ENCODE measurements around the gene HIVEP2.

The HIVEP2 gene

DNA sequence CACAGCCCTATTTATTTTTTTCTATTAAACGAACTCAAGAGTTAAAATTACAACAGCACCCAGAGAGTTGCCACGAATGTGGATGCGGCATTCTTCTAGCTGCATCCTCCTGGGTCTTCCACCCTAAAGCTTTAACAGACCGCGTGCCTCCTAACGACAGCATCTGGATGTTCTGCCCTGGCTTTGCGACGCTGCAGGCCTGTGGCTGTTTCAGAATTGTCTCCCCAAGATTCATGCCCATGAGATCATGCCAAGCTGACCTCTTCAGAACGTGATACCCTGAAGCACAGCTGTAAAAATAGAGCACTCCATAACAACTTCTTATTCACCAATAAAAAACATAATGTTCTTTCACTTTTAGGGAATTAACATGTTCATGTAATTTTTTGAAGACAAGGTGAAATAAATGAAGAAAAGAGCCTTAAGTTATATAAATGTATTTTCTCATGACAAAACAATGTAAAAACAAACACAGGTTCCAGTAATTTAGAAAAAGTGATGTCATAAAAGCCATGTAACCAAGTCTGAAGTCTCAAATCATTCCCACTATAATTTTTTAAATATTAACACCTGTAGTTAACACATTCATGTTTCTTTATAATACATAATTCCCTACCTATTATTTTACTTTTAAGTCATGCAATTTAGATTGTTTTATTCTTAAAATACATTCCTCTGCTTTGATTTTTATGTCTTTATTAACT, 26.5 kb downstream of the HIVEP2 start:
- DNase-seq: no peak

DNA sequence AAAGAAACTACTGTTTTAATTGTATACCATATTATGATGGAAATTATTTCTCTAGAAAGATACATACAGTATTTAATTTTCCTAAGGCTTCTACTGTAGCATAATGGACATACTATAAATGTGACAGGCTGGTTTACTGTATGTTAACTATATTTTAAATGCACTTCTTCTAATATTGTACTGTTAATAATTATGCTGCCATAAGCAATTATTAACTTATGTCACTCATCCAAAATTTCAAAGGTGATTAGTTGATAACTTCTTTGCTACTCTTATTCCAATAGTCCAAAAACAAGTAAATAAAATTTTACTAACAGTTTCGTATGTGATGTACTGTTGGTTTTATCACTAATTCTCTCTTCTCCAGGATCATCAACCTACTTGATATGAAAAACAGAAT, 28.1 kb downstream of the HIVEP2 start:
- DNase-seq: no peak

DNA sequence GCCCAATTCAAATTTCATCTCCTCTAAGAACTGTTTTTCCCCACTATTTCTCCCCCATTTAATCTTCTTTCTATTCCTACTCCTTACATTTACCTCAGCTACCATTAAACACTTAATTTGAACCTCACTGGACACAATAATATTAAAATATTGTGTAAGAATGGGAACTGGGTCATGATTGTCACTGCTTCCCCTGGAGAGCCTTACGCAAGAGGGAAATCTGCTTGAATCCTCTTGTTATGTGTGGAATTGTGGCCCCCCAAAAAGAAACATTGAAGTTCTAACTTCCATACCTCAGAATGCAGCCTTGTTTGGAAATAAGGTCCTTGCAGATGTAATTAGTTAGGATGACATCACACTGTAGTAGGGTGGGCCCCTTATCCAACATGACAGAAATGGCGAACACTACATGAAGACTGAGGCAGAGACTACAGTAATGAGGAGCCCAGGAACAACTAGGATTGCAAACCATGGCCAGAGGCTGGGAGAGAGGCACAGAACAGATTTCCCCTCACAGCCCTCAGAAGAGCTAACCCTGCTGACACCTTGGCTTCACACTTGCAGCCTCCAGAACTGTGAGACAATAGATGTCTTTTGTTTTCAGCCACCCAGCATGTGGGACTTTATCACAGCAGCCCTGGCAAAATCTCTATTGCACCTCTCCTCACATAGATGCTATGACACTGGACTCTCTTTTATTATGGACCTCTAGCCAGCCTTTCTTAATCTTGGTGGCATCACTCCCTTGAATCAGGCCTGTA, 29.9 kb downstream of the HIVEP2 start:
- no peak for DNase-seq

DNA sequence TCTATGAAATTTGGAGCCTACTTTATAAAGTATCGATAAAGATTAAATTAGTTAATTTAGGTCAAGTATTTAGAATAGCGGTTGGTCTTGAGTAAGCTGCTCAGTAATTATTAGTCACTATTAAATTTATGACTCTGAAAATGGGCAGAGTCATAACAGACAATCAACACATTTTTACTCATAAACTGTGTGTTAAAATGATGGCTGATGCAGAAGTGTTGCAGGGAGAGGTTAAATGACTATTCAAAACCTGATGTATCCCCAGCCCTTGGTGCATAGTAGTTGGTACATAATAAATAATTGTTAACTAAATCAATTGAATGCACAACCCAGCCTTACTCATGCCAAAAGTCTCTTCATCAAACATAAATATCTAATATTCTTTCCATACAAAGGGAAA, 30.6 kb downstream of the HIVEP2 start:
- DNase-seq: no peak

DNA sequence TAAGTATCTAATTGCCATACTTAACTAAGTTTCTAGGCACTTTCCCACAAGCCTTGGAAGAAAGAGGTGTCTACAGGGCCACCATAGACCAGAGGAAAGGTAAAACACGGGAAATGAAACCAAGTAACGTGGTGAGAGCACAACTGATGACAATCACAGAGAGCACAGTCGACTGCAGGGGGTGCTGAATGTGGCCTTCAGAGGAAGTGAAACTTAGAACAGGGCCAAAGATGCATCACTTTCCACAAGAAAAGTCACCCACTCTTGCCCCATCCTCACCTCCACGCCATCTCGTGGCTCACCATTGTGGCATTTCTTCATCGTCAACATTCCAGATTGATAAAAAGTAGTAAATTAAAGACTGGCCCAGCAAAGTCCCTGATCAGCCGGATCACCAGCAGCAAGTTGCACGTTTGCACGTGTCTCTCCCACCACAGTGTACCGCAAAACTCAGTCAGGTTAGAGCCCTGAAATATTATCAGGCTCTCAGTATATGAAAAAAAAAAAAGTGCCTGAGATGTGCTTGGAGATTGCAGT, 31.4 kb downstream of the HIVEP2 start:
- no peak for DNase-seq

DNA sequence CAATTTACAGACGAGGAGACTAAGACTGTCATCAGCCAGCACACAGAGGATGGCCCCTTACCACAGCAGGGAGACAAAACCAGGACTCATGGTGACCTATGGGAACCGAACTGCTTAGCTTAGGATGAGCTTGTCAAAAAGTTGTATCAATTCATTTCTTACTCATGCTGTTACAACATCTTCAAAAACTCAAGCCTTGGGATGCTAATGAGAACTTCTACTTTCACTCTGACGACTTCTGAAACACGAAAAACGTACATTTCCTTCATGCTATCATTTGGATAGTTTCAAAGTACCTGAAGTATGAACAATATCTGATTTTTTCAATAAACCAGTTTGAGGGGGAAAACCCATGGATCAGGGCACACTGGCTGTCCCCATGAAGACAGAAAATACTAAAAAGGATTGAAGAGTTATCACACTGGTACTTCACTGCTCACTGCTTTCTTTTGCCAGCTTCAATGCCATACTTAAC, 31.9 kb downstream of the HIVEP2 start:
- no peak for DNase-seq

DNA sequence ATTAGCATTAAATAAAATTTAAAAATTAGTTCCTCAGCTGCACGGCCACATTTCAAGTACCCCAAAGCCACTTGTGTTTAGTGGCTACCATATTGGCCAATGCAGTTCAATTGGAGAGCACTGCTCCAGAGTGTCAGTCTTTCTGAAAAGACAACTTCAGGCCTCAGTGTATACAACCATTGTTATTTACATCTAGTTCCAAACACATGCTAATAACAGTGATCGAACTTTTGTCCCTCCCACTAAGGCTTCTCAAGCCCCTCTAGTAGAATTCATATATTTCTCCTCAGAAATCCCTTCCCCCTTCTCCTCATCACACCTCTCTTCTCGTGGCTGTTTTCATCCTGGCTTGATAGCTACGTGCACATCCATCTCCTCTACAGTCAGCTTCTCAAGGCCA, 32.9 kb downstream of the HIVEP2 start:
- no peak for DNase-seq

DNA sequence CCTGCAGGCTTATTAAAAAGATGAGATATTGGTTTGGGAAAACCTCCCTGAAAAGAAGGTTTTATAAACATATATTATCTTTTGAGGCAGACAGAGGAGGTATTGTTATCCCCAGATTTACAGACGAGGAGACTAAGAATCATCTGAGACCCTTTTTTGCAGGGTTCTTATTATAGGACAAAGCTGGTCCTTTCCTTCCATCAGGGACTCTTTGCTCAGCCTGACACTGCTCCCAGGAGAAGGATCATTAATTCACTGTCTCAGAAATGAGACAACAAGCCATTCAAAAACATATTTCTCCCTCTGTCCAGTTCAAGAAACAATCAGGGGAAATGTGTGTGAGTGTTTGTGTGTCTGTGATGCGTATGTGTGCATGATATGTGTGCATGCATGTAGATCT, 33.5 kb downstream of the HIVEP2 start:
- DNase-seq: no peak

DNA sequence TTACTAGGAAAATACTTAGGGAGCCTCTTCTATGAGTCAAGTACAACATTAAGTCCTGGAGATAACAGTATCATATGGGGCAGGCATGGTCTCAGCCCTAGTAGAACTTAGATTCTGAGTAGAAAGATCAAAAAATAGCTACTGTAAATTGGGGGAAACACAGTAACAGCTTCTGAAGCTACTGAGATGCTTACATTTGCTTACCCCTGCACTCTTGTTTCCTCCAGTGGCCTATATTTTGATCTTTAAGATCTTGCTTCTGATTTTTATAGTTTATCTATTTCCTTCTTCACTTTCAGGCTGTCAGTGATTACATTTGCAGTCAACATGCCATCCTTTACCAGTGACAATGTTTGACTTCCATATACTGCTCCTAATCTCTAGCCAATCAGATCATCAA, 35.3 kb downstream of the HIVEP2 start:
- no peak for DNase-seq

DNA sequence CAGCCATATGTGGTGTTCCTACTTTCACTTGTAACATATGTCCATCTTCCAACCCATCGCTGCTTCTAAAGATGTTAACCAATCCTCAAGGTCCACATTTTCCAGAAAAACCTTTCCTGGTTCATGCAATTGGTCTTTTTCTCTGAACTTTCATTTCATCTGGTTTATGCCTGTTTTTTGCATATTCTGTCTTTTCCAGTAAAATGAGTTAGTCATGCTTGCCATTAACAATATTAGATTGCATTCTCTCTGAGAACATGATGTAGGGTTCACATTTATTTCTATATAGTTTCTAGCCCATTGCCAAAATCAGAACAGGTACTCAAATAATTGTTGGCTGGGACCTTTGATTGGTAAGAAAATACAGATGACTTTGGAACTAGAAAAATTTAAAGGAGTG, 36.7 kb downstream of the HIVEP2 start:
- DNase-seq: no peak

DNA sequence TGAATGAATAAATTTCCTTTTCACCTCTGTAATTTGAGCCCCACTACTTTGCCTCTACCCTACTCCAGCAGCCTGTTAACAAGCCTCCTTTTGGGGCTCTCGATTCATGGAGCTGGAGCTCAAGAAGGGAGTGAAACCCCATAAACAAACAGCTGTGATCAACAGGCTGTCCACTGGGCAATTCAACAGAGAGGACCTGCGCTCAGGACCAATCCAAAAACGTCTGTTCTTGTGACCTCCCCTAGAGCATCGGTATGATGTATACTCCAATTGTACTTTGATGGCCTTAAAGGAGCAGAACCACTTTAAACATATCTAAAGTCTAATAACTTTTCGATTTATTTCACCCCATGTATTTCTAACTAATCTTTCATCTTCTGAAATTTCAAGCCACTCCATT, 37.4 kb downstream of the HIVEP2 start:
- DNase-seq: no peak

DNA sequence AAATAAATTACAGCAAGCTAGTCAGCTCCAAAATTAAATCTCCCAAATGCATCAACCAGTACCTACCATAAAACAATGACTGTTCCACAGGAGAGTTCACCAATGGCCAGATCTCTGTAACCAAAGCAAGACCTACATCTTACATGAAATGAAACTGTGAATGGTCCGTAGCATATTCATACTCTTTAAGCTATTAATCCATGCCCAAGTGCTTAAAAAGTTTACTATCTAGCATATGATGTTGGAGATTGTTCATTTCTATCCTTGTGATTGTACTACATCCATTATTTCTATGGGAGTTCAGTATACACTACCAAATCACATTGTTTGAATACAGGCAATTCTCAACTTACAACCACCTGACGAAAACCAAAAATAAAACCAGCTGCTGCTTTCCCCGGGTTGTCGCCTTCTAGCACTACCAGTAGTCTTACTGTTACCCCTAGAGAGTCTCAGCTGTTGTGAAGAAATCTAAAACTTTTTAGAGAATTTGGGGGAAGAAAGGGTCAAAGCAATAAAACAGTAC, 38.0 kb downstream of the HIVEP2 start:
- no peak for DNase-seq

DNA sequence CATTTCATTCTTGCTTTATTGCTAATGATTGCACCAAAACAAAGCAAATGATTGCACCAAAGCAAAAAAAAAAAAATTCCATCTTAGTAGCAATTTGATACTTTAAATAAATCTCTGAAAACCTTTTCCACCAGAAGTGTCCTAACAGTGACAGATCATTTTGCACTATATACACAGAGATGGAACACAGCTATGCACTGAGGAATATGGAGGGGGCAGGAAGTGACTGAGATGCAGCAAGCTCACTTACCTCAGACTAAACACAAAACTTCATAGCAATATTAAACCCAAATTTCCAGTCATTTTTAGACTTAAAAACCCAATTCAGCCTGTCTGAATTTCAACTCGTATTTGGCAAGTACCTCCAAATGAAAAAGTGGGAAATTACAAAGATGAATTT, 41.2 kb downstream of the HIVEP2 start:
- peak; percentile 46 for DNase-seq

DNA sequence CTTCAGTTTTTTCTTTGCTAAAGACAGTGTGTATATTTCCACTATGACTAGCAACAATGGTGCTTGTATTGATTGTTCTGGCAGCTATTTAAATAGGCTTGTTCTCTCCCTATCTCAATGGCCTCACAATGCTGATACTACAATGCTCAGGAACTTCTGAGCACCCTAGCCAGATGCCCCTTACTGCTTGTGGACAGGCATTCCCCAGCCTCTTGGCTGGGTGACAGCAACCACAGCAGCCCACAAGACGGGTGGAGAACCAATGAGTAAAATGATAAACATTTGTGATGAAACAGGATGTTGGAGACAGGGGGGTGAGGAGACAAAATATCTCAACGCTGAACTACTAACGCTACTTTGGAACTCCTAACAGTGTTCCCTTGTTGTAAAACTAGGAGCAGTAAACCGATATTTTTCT, 42.3 kb downstream of the HIVEP2 start:
- DNase-seq: peak; percentile 99

DNA sequence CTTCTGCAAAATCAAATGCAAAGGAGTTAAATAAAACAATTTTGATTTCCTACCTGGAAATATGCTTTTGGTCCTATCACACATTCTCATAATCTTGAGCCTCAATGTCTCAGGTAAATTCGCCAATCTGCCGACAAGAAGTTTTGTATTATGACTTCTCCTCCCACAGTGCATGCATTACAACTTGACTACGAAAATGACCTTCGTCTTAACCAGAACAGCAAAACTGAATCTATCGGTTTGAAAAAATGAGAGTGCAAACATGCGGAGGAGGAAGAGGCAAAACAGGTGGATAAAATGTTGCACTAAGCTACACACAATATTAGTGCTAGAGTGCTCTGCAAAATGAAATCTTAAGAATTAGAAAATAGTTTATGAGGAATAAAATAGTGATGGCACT, 43.4 kb downstream of the HIVEP2 start:
- DNase-seq: no peak

DNA sequence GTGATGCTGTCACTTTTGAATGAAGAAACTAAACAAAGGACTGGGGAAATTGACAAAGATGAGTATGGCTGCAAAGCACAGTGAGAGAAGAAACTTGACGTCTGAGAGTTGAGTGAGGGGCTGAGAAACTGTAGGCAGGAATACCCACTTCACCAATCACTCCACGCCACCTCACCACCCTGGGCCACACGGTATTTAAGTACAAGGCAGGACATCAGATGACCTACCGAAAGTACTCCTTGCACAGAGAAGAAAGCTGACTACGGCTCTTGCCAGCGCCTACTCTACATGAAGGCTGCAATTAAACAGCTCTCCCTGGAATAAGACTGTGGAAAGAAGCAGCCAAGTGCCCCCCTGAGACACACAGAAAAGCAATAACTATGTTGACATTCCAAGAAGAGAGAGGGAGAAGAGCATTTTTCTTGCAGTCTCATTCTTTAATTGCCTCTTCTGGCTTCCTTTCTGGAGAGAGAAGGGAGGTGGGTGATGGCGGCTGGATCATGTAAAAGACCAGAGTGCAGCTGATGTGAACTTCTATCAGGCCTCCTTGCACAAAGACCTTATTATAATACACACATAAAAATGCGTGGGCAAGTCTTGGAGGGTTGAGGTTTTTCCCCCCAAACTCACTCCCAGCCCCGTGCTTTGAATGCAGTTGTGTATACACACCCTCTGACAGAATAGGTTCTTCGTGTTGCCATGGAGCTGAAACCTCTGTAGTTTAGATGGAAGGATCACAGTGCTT, 44.6 kb downstream of the HIVEP2 start:
- DNase-seq: peak; percentile 74

DNA sequence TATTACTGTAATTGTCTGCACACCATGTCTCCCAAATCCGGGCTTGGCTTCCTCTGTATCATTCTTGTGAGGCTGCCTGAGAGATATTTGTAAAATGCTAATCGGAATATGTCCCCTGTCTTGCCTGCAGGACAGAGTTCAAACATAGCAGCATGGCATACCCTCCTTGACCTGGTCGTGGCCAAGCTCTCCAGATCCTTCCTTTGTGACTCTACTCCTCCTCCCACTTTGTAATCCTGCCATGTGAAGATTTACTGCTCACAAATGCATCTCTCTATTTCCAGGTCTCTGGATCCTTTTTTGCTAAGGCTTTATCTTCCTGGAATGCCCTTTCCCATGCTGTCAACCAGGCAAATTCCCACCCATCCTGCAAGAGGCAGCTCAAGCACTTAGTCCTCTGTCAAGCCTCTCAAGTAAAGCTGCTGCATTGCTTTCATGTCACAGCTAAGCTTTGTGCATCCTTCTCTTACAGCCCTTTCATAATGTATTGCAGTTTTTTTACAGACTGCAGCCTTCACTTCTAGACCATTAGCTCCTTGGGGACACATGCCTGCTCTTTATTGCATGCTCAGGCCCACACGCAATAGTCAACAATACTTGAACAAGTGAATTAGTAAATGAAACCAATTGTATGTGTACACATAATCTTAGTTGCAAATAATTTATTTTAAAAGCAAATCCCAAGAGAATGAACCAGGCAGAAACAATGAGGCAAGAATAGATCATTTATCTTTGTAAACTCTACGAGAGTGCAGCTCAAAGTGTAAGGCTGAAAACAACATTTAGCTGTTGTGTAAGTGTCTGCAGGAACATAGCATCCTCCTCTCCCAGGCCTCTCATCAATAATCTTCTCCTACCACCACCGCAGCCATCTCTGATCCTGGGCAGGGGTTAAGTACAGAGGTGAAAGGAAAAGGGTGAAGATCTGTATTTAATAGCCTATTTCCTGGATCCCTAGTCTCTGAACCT, 45.8 kb downstream of the HIVEP2 start:
- peak; percentile 29 for DNase-seq

DNA sequence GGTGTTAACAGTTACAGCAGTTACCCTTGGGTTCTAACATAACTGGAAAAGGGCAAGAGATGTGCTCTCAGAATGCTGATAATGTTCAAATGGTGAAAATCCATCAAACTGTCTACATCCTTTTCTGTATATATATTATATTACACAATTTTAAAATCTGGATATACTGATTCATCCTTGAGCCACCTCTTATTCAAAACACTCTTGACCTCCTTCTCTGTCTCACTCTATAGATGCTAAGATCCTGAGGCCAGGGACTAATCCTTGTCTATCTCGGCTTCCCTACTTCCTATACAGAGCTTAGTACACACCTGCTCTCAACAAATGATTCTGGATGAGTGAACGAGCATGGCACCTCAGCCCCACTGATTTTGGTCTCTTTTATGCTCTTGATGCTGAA, 47.3 kb downstream of the HIVEP2 start:
- no peak for DNase-seq

DNA sequence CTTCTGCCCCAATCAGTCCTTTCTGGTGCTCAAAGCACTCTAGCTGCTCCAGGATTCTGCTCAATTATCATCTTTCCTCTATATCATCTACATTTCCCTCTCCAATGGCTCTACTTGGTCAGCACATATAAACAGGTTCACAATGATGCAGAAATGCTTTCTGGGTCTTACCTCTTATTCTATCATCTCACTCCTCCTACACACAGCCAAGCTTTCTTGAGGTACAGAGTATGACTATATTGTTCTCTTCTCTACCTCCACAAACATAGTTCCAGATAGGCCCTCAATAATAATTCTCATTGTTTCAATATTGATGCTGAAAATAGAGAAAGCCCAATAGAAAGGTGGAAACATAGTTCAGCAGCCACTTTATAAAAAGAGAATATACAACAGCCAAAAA, 48.2 kb downstream of the HIVEP2 start:
- DNase-seq: no peak

DNA sequence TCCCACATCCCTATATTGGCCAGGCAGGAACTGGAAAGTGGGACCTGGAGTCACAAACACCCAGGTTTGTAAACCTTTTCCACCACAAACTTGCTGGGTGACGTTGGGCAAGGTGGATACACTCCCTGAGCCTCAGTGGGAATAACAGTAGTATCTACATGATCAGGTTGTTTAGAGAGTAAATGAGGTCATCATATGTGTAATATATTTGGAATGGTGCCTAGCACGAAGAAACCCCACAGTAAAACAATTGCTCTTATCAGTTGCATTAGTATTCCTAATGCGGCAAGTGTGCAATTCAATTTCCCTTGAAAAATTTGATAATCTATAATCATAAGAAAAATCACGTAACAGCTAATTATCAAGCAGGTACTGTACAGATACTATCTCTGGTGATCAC, 51.9 kb downstream of the HIVEP2 start:
- no peak for DNase-seq

DNA sequence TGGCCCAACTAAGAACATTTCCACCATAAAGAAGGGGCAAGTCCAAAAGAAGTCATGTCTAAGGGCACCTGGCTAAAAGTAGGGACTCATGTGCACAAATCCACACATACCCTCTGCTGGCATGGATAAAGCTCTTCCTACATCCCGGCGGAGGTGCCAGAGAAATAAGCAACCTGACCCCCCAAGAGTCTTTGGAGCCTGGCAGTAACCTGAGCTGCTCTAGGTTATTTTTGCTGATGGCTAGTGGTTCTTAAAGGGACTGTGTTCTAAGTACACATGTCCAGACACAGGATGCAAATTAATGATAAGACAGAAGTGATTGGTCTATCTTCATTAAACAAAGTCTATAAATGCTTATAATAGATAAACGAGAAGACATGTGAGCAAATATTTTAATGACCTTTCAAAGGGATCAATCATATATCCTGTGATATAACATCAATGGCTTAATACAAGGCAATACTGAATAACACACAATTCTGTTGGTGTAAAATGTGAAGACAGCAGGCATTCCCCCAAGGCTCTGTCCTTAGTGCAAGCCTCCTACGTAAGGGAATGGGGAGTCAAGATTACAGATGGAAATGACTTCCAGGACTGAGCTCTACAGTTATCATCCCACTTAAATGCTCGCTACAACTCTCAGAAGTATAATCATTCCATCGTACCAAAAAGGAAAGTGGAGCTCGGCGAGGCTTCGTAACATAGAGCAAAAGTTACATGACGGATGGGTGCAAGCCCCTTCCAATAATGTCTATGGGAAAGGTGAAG, 52.5 kb downstream of the HIVEP2 start:
- no peak for DNase-seq

Measured in fibroblast of skin of scalp (primary cell).